Measurements from ENCODE around the gene PHACTR3.

The PHACTR3 gene

GRCh38 chr20:59673998-59674445 lies 69.7 kb downstream of the PHACTR3 start:
- no peak for FAIRE-seq

- no peak for FAIRE-seq
Observed at GRCh38 chr20:59676126-59676850, 71.9 kb downstream of the PHACTR3 start.

GRCh38 chr20:59676851-59677182 lies 72.5 kb downstream of the PHACTR3 start:
- FAIRE-seq = no peak

- FAIRE-seq = no peak
Observed at GRCh38 chr20:59677586-59677985, 73.2 kb downstream of the PHACTR3 start.

- no peak for FAIRE-seq
Observed at GRCh38 chr20:59678288-59678687, 73.9 kb downstream of the PHACTR3 start.

- no peak for FAIRE-seq
Observed at GRCh38 chr20:59678951-59679350, 74.6 kb downstream of the PHACTR3 start.

GRCh38 chr20:59680148-59680650 lies 75.9 kb downstream of the PHACTR3 start:
- FAIRE-seq = no peak

- no peak for FAIRE-seq
Observed at GRCh38 chr20:59680852-59681251, 76.5 kb downstream of the PHACTR3 start.

- FAIRE-seq = no peak
Observed at GRCh38 chr20:59682603-59683002, 78.3 kb downstream of the PHACTR3 start.

- no peak for FAIRE-seq
Observed at GRCh38 chr20:59683181-59683580, 78.8 kb downstream of the PHACTR3 start.

- no peak for FAIRE-seq
Observed at GRCh38 chr20:59684685-59685242, 80.4 kb downstream of the PHACTR3 start.

GRCh38 chr20:59686404-59687346 lies 82.3 kb downstream of the PHACTR3 start:
- FAIRE-seq = no peak

GRCh38 chr20:59688356-59688755 lies 84.0 kb downstream of the PHACTR3 start:
- no peak for FAIRE-seq

- no peak for FAIRE-seq
Observed at GRCh38 chr20:59688999-59689398, 84.7 kb downstream of the PHACTR3 start.

- no peak for FAIRE-seq
Observed at GRCh38 chr20:59690101-59690500, 85.8 kb downstream of the PHACTR3 start.

GRCh38 chr20:59690976-59691375 lies 86.6 kb downstream of the PHACTR3 start:
- FAIRE-seq = no peak

- no peak for FAIRE-seq
Observed at GRCh38 chr20:59692139-59692538, 87.8 kb downstream of the PHACTR3 start.

GRCh38 chr20:59693587-59693986 lies 89.2 kb downstream of the PHACTR3 start:
- FAIRE-seq = no peak

- FAIRE-seq = no peak
Observed at GRCh38 chr20:59696476-59696875, 92.1 kb downstream of the PHACTR3 start.

- FAIRE-seq = no peak
Observed at GRCh38 chr20:59697068-59697467, 92.7 kb downstream of the PHACTR3 start.

GRCh38 chr20:59698598-59698997 lies 94.3 kb downstream of the PHACTR3 start:
- FAIRE-seq = no peak

GRCh38 chr20:59701236-59701635 lies 96.9 kb downstream of the PHACTR3 start:
- no peak for FAIRE-seq

GRCh38 chr20:59703046-59703445 lies 98.7 kb downstream of the PHACTR3 start:
- FAIRE-seq = no peak

Data from islet of Langerhans (tissue), 1 donor.